GM12878 (cell line): ENCODE results near the gene DTNA. TPM values are rescaled to one million over a fixed set of nuclear protein-coding genes. Genes with fewer than 3 reads are reported as not detected.

Source experiments
- ATAC-seq: fragments of 200-7000 bp; cut with Tn5 transposase; 3 replicates; pipeline ENCODE4 v1.9.1; 2020; ENCODE audit warnings: mild to moderate bottlenecking, moderate library complexity
- BruUV-seq: library from RNA; stranded (reverse); fragments of 400-500 nt; replicated peaks from 2 replicates; lab custom pipeline; 2021; lab: Mats Ljungman, UMichigan
- CTCF ChIA-PET: fragments of 300-600 bp; sonication (Branson Sonifier 250); formaldehyde crosslinking; extraction: SDS; loops from one replicate; lab custom pipeline; 2021; ENCODE audit warnings: inconsistent platforms; lab: Yijun Ruan, JAX
- POLR2A ChIA-PET: fragments of 350-600 bp; formaldehyde crosslinking; extraction: SDS; loops from one replicate; lab custom pipeline; 2021; ENCODE audit warnings: inconsistent platforms; lab: Charles Lee
- RAD21 ChIA-PET: fragments of 300-600 bp; sonication (Branson Sonifier 250); formaldehyde crosslinking; loops from one replicate; lab custom pipeline; 2023; ENCODE audit warnings: antibody characterized with exemption; ENCODE audit not compliant: unreplicated experiment; lab: Charles Lee
- SMC1A ChIA-PET: fragments of 300-600 bp; sonication (Branson Sonifier 250); formaldehyde crosslinking; loops from one replicate; lab custom pipeline; 2023; ENCODE audit not compliant: unreplicated experiment, uncharacterized antibody; lab: Charles Lee
- DNase-seq: peaks from one replicate; pipeline ENCODE4 v3.0.0-alpha.2; 2011; ENCODE audit warnings: low read depth, low spot score
- FAIRE-seq: peaks from 3 replicates; lab custom pipeline; 2011; peaks lifted over from hg19 to GRCh38; lab: Jason Lieb, UNC
- H2AFZ ChIP-seq: 2 replicates; pipeline ENCODE4 v1.6.0; 2011; ENCODE audit warnings: low read depth, low read length, control low read depth; ENCODE audit not compliant: control insufficient read depth
- H3K27ac ChIP-seq: 2 replicates; pipeline ENCODE4 v1.5.1; 2011; ENCODE audit warnings: control low read depth; ENCODE audit not compliant: control insufficient read depth, insufficient read depth
- H3K27me3 ChIP-seq, 2 experiments: replicated peaks in 1 of 2; 2 replicates each; pipeline versions ENCODE4 v1.6.0 to v1.6.1; 2011; ENCODE audit warnings: low read length in 1 of 2; ENCODE audit not compliant: control insufficient read depth in 2 of 2, insufficient read depth in 2 of 2
- H3K36me3 ChIP-seq, 2 experiments: 2 replicates each; pipeline ENCODE4 v1.5.1; 2011; ENCODE audit warnings: low read length in 1 of 2; ENCODE audit not compliant: control insufficient read depth in 2 of 2, insufficient read depth in 2 of 2
- H3K4me1 ChIP-seq: 2 replicates; pipeline ENCODE4 v1.6.1; 2011; ENCODE audit warnings: mild to moderate bottlenecking, low read length, moderate library complexity, mixed read lengths; ENCODE audit not compliant: control insufficient read depth, insufficient read depth
- H3K4me2 ChIP-seq: 2 replicates; pipeline ENCODE4 v1.6.0; 2011; ENCODE audit warnings: control low read depth; ENCODE audit not compliant: control insufficient read depth, insufficient read depth
- H3K4me3 ChIP-seq: fragments of 200-600 bp; sonication (generic); 2 replicates; pipeline ENCODE4 v1.5.1; 2016
- H3K79me2 ChIP-seq: 2 replicates; pipeline ENCODE4 v1.6.0; 2011; ENCODE audit warnings: low read length; ENCODE audit not compliant: control insufficient read depth, insufficient read depth
- H3K9ac ChIP-seq: 2 replicates; pipeline ENCODE4 v1.8.0; 2011; ENCODE audit warnings: low read length, control low read depth, mixed read lengths; ENCODE audit not compliant: control insufficient read depth, insufficient read depth
- H3K9me3 ChIP-seq: replicated peaks from 3 replicates; pipeline ENCODE4 v1.5.1; 2011; ENCODE audit warnings: mild to moderate bottlenecking, low read length; ENCODE audit not compliant: control insufficient read depth, insufficient read depth
- H4K20me1 ChIP-seq: 2 replicates; pipeline ENCODE4 v1.6.0; 2011; ENCODE audit not compliant: control insufficient read depth, insufficient read depth
- BCL3 ChIP-seq: IDR thresholded peaks from 2 replicates; pipeline ENCODE4 v1.6.1; 2011; ENCODE audit warnings: borderline replicate concordance, low read depth, mild to moderate bottlenecking, moderate library complexity, low read length; ENCODE audit not compliant: insufficient read depth, poor library complexity, severe bottlenecking
- EED ChIP-seq: sonication (generic); IDR thresholded peaks from 2 replicates; pipeline ENCODE4 v1.6.1; 2016; ENCODE audit warnings: antibody characterized with exemption, low read depth
- HCFC1 ChIP-seq: fragments of 150-350 bp; IDR thresholded peaks from 2 replicates; pipeline ENCODE4 v1.6.1; 2014; ENCODE audit warnings: low read length
- JUNB ChIP-seq: IDR thresholded peaks from 2 replicates; pipeline ENCODE4 v1.6.1; 2016; ENCODE audit warnings: antibody characterized with exemption, mild to moderate bottlenecking
- MYC ChIP-seq: IDR thresholded peaks from 2 replicates; pipeline ENCODE4 v1.6.1; 2011; ENCODE audit warnings: mild to moderate bottlenecking, low read length, moderate library complexity, inconsistent platforms; ENCODE audit not compliant: insufficient read depth, insufficient replicate concordance, insufficient read length, severe bottlenecking
- NR2C2 ChIP-seq: IDR thresholded peaks from 2 replicates; pipeline ENCODE4 v1.6.1; 2011; ENCODE audit warnings: borderline replicate concordance, low read depth; ENCODE audit not compliant: control insufficient read depth, insufficient read length
- NRF1 ChIP-seq: conservative IDR thresholded peaks from 2 replicates; pipeline ENCODE4 v1.6.1; 2011; ENCODE audit warnings: mild to moderate bottlenecking, low read depth, low read length, improper control_type of control experiment
- PAX5 ChIP-seq: IDR thresholded peaks from 2 replicates; pipeline ENCODE4 v1.6.1; 2011; ENCODE audit warnings: low read depth, low read length, borderline replicate concordance
- POLR2AphosphoS2 ChIP-seq: IDR thresholded peaks from 2 replicates; pipeline ENCODE4 v1.6.1; 2011; ENCODE audit warnings: low read depth, mild to moderate bottlenecking, low read length, improper control_type of control experiment, moderate library complexity
- RAD21 ChIP-seq: IDR thresholded peaks from 2 replicates; pipeline ENCODE4 v1.6.1; 2011; ENCODE audit warnings: mild to moderate bottlenecking, low read depth, low read length, moderate library complexity; ENCODE audit not compliant: insufficient read depth
- SMARCA5 ChIP-seq: fragments of 450-650 bp; IDR thresholded peaks from 2 replicates; pipeline ENCODE4 v1.6.1; 2017; ENCODE audit warnings: mild to moderate bottlenecking
- STAT1 ChIP-seq: fragments of 450-650 bp; conservative IDR thresholded peaks from 2 replicates; pipeline ENCODE4 v1.6.1; 2014; ENCODE audit warnings: antibody characterized with exemption, mild to moderate bottlenecking
- STAT3 ChIP-seq: IDR thresholded peaks from 2 replicates; pipeline ENCODE4 v1.6.1; 2011; ENCODE audit warnings: low read depth, low read length, improper control_type of control experiment
- TCF7 ChIP-seq: IDR thresholded peaks from 2 replicates; pipeline ENCODE4 v1.6.1; 2014; ENCODE audit warnings: antibody characterized with exemption, borderline replicate concordance
- ZNF24 ChIP-seq: fragments of 450-650 bp; IDR thresholded peaks from 2 replicates; pipeline ENCODE4 v1.6.1; 2017; ENCODE audit warnings: antibody characterized with exemption, mild to moderate bottlenecking
- ZNF687 ChIP-seq: fragments of 450-650 bp; IDR thresholded peaks from 2 replicates; pipeline ENCODE4 v1.6.1; 2017; ENCODE audit warnings: mild to moderate bottlenecking, moderate library complexity
- ZZZ3 ChIP-seq: IDR thresholded peaks from 2 replicates; pipeline ENCODE4 v1.6.1; 2011; ENCODE audit warnings: low read depth; ENCODE audit not compliant: control insufficient read depth, insufficient read length
- WGBS: methylation state at CpG from one replicate; pipeline ENCODE4 v1.1.6; 2016; ENCODE audit warnings: low lambda C conversion rate; ENCODE audit not compliant: insufficient replicate concordance, insufficient coverage; ENCODE audit errors: missing lambda C conversion rate; 5-methylcytosine and 5-hydroxymethylcytosine counted together
- in situ Hi-C: fragments of 300-500 bp; cut with MboI; formaldehyde crosslinking; loops from 9 replicates; pipeline ENCODE4 v1.14.3; 2018; ENCODE audit warnings: mixed read lengths
- intact Hi-C: fragments of 100-400 bp; cut with micrococcal nuclease; formaldehyde crosslinking; loops from one replicate; pipeline ENCODE4 v1.14.2; 2022; ENCODE audit not compliant: unreplicated experiment
- polyA plus RNA-seq, 11 experiments: library from polyadenylated mRNA; depleted of rRNA in 4 of 11; unstranded in 6 of 11; stranded (reverse) in 5 of 11; fragments of >200 nt; fragmentation: Nextera tagmentation in 4 of 11; fragmentation: Illumina TruSeq in 1 of 11; extraction: Ambion mirVana in 4 of 11; extraction: Trizol in 1 of 11; gene quantifications; 1 replicate in 1 of 11; 2 replicates in 10 of 11; pipeline versions ENCODE4 v1.2.1 to v1.2.3, GENCODE V29; 2011 to 2016; ENCODE audit warnings: inconsistent platforms in 2 of 11, missing spikeins in 2 of 11, low read depth in 1 of 11
- total RNA-seq, 4 experiments: library from RNA; depleted of rRNA in 3 of 4; stranded (reverse); fragments of >200 nt in 3 of 4; fragmentation: Illumina TruSeq in 1 of 4; extraction: Trizol in 1 of 4; gene quantifications; 2 replicates each; pipeline versions ENCODE4 v1.2.1 to v1.2.3, GENCODE V29; 2013 to 2021
- TF ChIP-seq, protein P1 (sequence below): fragments of 150-350 bp; IDR thresholded peaks from 2 replicates; pipeline ENCODE4 v1.6.1; 2014; ENCODE audit warnings: mild to moderate bottlenecking, low read depth, low read length

DTNA gene
- total and polyA plus RNA-seq, 10 of the 15 experiments (the other 5 are each of a cell fraction or from before 2014, with no cell fraction given): 0.26 to 8.6 (median 0.53) TPM

DNA sequence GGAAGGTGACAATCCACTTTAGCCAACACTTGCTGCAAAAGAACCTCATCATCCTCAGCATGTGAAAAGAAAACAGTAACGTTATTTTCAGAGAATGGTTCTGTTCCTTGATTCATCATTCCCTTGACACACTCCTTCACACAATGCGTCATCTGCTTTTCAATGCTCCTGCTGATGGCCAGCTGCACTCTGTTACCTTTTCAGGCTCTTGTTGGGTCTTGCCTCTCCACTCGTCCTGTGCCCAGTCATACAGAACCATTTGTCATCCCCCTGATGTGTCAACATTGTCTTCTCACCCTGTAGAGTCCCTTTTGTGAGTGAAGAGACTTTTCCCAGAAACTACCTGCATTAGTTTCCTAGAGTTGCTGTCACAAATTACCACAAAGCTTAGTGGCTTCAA, 12.2 kb upstream of the DTNA start:
- Histone ChIP-seq H3K9me3 (no peaks in the 10 kb centered on the region), H3K4me2 (no peak overlapping the region), H3K27ac (no peak overlapping the region), H3K4me3 (no peak overlapping the region), H3K9ac (no peak overlapping the region), H3K4me1 (no peaks in the 10 kb centered on the region), H2AFZ (no peak overlapping the region), H4K20me1 (no peaks in the 10 kb centered on the region), H3K79me2 (no peaks in the 10 kb centered on the region), H3K36me3 (no peaks in the 10 kb centered on the region), H3K27me3 (no peaks in the 10 kb centered on the region)
- WGBS: 33% methylated on average over 3 of the region's 3 CpGs
- intact Hi-C loops (no loop called here), in situ Hi-C loops (no loop called here)
- RAD21 ChIA-PET: interaction anchor here (0.8 to 1.0 kb wide), 2 partner anchors 22 to 53 kb away, joined by 3 read pairs; no protein-coding TSS in a partner anchor
- no TSS peak for BruUV-seq
- DNase-seq: no peak
- SMC1A ChIA-PET: no interaction called here
- CTCF ChIA-PET: interaction anchor here (1.4 kb wide), 1 partner anchor 36 kb away, joined by 4 read pairs; no protein-coding TSS in a partner anchor
- no peak for FAIRE-seq
- peak; percentile 31; the same call in 2 of the 3 replicates for ATAC-seq
- POLR2A ChIA-PET: no interaction called here
- TF ChIP-seq ZNF687 (no peak), ZZZ3 (no peak), SMARCA5 (no peak), STAT3 (no peak), HCFC1 (no peak), ZNF24 (no peak), EED (no peak), JUNB (no peak), TCF7 (no peak), RAD21 (no peak), STAT1 (no peak), POLR2AphosphoS2 (no peak), PAX5 (no peak), NR2C2 (no peak), MYC (no peak), BCL3 (no peak), NRF1 (no peak)
- TF ChIP-seq, protein P1, sequence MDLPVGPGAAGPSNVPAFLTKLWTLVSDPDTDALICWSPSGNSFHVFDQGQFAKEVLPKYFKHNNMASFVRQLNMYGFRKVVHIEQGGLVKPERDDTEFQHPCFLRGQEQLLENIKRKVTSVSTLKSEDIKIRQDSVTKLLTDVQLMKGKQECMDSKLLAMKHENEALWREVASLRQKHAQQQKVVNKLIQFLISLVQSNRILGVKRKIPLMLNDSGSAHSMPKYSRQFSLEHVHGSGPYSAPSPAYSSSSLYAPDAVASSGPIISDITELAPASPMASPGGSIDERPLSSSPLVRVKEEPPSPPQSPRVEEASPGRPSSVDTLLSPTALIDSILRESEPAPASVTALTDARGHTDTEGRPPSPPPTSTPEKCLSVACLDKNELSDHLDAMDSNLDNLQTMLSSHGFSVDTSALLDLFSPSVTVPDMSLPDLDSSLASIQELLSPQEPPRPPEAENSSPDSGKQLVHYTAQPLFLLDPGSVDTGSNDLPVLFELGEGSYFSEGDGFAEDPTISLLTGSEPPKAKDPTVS: no peak
